OCI-LY7 (cell line): ENCODE measurements around the gene CD300A. TPM values are rescaled to one million over a fixed set of nuclear protein-coding genes. Genes with fewer than 3 reads are reported as not detected.
A peak's percentile ranks its signal among the peaks of the same experiment; 100 is the strongest.

ENCODE experiments used
- BruUV-seq: library from RNA; stranded (reverse); fragments of 400-500 nt; replicated peaks from 2 replicates; lab custom pipeline; 2021; lab: Mats Ljungman, UMichigan
- CTCF ChIA-PET: fragments of 300-600 bp; sonication (Branson Sonifier 250); formaldehyde crosslinking; loops from one replicate; lab custom pipeline; 2022; ENCODE audit warnings: antibody characterized with exemption; ENCODE audit not compliant: unreplicated experiment; lab: Charles Lee
- POLR2A ChIA-PET: fragments of 300-600 bp; sonication (Branson Sonifier 250); formaldehyde crosslinking; loops from one replicate; lab custom pipeline; 2022; ENCODE audit warnings: antibody characterized with exemption; lab: Charles Lee
- DNase-seq: peaks from one replicate; pipeline ENCODE4 v3.0.0-alpha.2; 2015; ENCODE audit warnings: low spot score
- H2AFZ ChIP-seq: fragments of 200-600 bp; sonication (generic), shearing (Covaris generic); 2 replicates; pipeline ENCODE4 v1.6.1; 2014; ENCODE audit warnings: mild to moderate bottlenecking, antibody characterized with exemption, low read length, moderate library complexity
- H3K27ac ChIP-seq: fragments of 200-600 bp; sonication (generic); 2 replicates; pipeline ENCODE4 v1.5.1; 2014; ENCODE audit warnings: mixed run types, low read depth, mild to moderate bottlenecking, moderate library complexity, low read length, inconsistent platforms; ENCODE audit not compliant: poor library complexity, severe bottlenecking
- H3K36me3 ChIP-seq: fragments of 200-600 bp; sonication (generic); 2 replicates; pipeline ENCODE4 v1.6.1; 2014; ENCODE audit warnings: mild to moderate bottlenecking, antibody characterized with exemption, low read length, moderate library complexity, mixed read lengths; ENCODE audit not compliant: insufficient read depth
- H3K4me1 ChIP-seq: fragments of 200-600 bp; sonication (generic); 2 replicates; pipeline ENCODE4 v1.5.1; 2014; ENCODE audit warnings: mild to moderate bottlenecking, low read length; ENCODE audit not compliant: insufficient read depth, poor library complexity, severe bottlenecking
- H3K4me2 ChIP-seq: fragments of 200-600 bp; sonication (generic); 2 replicates; pipeline ENCODE4 v1.6.1; 2014; ENCODE audit warnings: mild to moderate bottlenecking, low read length
- H3K4me3 ChIP-seq: fragments of 200-600 bp; sonication (generic); 2 replicates; pipeline ENCODE4 v1.5.1; 2014; ENCODE audit warnings: mild to moderate bottlenecking, low read depth, low read length; ENCODE audit not compliant: poor library complexity, severe bottlenecking
- H3K79me2 ChIP-seq: fragments of 200-600 bp; sonication (generic); 2 replicates; pipeline ENCODE4 v1.6.1; 2016; ENCODE audit warnings: low read depth, mild to moderate bottlenecking, low read length, moderate library complexity, mixed read lengths; ENCODE audit not compliant: insufficient read depth
- H3K9me2 ChIP-seq: fragments of 200-600 bp; sonication (generic); 2 replicates; pipeline ENCODE4 v1.6.1; 2016; ENCODE audit warnings: mild to moderate bottlenecking, low read length, mixed read lengths; ENCODE audit not compliant: insufficient read depth
- H3K9me3 ChIP-seq: fragments of 200-600 bp; sonication (generic); 2 replicates; pipeline ENCODE4 v1.6.1; 2014; ENCODE audit warnings: mild to moderate bottlenecking, mixed run types, low read length, mixed read lengths
- H4K20me1 ChIP-seq: fragments of 200-600 bp; sonication (generic); 2 replicates; pipeline ENCODE4 v1.6.1; 2014; ENCODE audit warnings: mild to moderate bottlenecking, antibody characterized with exemption, low read length, moderate library complexity, mixed read lengths; ENCODE audit not compliant: insufficient read depth
- CTCF ChIP-seq: fragments of 200-600 bp; sonication (generic); conservative IDR thresholded peaks from 2 replicates; pipeline ENCODE4 v1.5.1; 2014; ENCODE audit warnings: mild to moderate bottlenecking, antibody characterized with exemption, low read length, moderate library complexity, mixed read lengths
- EZH2phosphoT487 ChIP-seq: fragments of 200-600 bp; sonication (generic); IDR thresholded peaks from 2 replicates; pipeline ENCODE4 v1.6.1; 2018; ENCODE audit warnings: low read depth, borderline replicate concordance, mild to moderate bottlenecking, mixed run types, antibody characterized with exemption, low read length, moderate library complexity, mixed read lengths
- intact Hi-C: fragments of 100-400 bp; cut with micrococcal nuclease; formaldehyde crosslinking; loops from one replicate; pipeline ENCODE4 v1.10.0; 2022; ENCODE audit not compliant: unreplicated experiment
- total RNA-seq, 2 experiments: library from RNA; depleted of rRNA in 1 of 2; stranded (reverse); fragments of >200 nt in 1 of 2; shearing (Covaris generic) in 1 of 2; gene quantifications; 2 replicates each; pipeline ENCODE4 v1.2.3, GENCODE V29; 2014 to 2022

The CD300A gene
- total RNA-seq, 2 experiments from 2014 or later = 3.5 to 6.7 TPM

DNA sequence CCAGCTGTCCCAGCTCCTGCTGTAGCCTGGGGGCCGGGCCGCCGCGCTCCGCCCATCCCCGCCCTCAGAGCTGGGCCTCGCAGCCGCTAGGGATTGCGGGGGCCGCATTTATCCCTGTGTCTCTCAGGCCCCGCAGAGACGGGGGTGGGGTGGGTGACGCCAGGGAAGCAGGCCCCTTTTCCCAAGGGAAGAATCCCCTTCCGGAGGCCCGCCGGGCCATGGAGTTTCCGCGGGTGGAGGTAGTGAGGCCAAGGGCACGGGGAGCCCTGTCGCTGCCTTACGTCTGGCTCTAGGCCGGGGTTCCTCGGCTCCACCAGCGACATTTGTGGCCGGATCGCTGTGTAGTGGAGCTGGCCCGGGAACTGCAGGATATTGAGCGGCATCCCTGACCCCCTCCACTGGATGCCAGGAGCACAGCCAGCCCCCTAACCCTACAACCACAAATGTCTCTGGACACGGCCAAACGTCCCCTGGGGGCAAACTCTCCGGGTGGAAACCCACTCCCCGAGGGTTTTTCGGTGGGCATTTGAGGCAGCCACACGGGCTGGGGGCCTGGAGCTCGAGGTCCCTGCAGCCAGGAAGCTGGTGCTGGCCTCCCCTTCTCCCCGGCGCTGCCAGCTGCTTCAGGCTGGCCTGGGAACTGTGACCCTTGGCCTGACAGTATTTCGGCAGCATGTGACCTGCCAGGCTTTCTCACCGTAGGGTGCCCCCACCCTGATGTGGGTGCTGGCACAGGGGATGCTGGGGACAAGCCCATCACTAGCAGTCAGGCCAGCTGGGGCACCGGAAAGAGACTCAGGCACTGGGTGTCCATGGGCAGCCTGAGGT lies 12.0 kb upstream of the CD300A start:
- no peaks in the 10 kb centered on the region for H3K79me2 ChIP-seq
- TF ChIP-seq CTCF (peak; percentile 29; the same call in 1 of the 2 replicates), EZH2phosphoT487 (no peak)
- H3K27ac ChIP-seq = peak overlapping the region; percentile 73
- H3K4me1 ChIP-seq = peaks cover 52% of the 10 kb centered on the region
- peak overlapping the region; percentile 60 for H3K4me3 ChIP-seq
- ChIA-PET POLR2A (interaction anchor here (0.6 to 2.2 kb wide), 15 partner anchors 9 to 123 kb away, joined by 3 to 7 read pairs (median 3); no protein-coding TSS in a partner anchor), CTCF (interaction anchor here (0.6 to 1.3 kb wide), 4 partner anchors 75 to 249 kb away, joined by 3 to 7 read pairs (median 4); no protein-coding TSS in a partner anchor)
- intact Hi-C loops = loop anchor here (2.0 to 10.0 kb wide), 2 partner anchors 44 to 240 kb away; partner anchors contain the start of gene TTYH2
- no TSS peak for BruUV-seq
- no peaks in the 10 kb centered on the region for H3K9me2 ChIP-seq
- no peaks in the 10 kb centered on the region for H4K20me1 ChIP-seq
- no peaks in the 10 kb centered on the region for H3K36me3 ChIP-seq
- DNase-seq = peak; percentile 48
- H3K4me2 ChIP-seq = peak overlapping the region; percentile 64
- peak overlapping the region; percentile 35; the same call in 1 of the 2 replicates for H2AFZ ChIP-seq
- H3K9me3 ChIP-seq = no peaks in the 10 kb centered on the region

- POLR2A ChIA-PET = interaction anchor here (0.6 to 2.2 kb wide), 11 partner anchors 9 to 87 kb away, joined by 3 to 7 read pairs (median 4); no protein-coding TSS in a partner anchor
- Histone ChIP-seq H3K4me2 (peak overlapping the region; percentile 64), H3K4me1 (peaks cover 52% of the 10 kb centered on the region)
Measured at GRCh38 chr17:74455025-74455545, 11.3 kb upstream of the CD300A start.

More at GRCh38 chr17:74455025-74455545, 11.3 kb upstream of the CD300A start:
- Histone ChIP-seq H4K20me1 (no peaks in the 10 kb centered on the region), H2AFZ (peak overlapping the region; percentile 35; the same call in 1 of the 2 replicates), H3K79me2 (no peaks in the 10 kb centered on the region), H3K4me3 (peak overlapping the region; percentile 60), H3K36me3 (no peaks in the 10 kb centered on the region), H3K27ac (peak overlapping the region; percentile 73), H3K9me2 (no peaks in the 10 kb centered on the region), H3K9me3 (no peaks in the 10 kb centered on the region)
- TF ChIP-seq EZH2phosphoT487 (no peak), CTCF (no peak)
- no TSS peak for BruUV-seq
- CTCF ChIA-PET = interaction anchor here (1.2 to 1.3 kb wide), 2 partner anchors 76 to 149 kb away, joined by 3 to 7 read pairs; no protein-coding TSS in a partner anchor
- peak; percentile 92 for DNase-seq
- intact Hi-C loops = loop anchor here (2.0 to 10.0 kb wide), 2 partner anchors 44 to 240 kb away; partner anchors contain the start of gene TTYH2
